HL-60/S4 (cell line): ENCODE measurements around the gene SNX11.

Source experiments
- in situ Hi-C: fragments of 300-500 bp; cut with MboI; formaldehyde crosslinking; loops from 2 replicates; pipeline ENCODE4 v1.14.3; 2022; ENCODE audit warnings: low sequenced_read_pairs

Gene SNX11

GRCh38 chr17:48128400-48128799 lies 20.8 kb downstream of the SNX11 start:
- in situ Hi-C loops: no loop called here

DNA sequence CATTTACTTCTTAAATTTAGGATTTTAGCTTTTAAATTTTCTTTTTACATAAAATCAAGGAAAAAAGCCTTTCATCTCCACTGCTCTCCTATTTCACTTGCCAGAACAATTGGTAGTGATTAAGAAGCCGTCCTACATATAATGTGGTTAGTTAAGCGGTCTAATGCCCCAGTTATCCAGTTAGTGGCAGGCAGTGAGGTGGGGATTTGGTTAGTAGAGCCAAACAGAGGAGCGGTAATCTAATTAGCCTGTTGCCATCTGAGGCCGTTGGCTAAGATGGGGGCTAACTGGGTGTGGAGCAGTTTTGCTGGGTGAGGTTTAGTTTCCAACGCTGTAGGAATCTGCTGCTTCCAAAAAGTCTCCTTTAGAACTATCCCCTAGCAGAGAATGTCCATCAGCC lies 22.4 kb downstream of the SNX11 start:
- in situ Hi-C loops: no loop called here

GRCh38 chr17:48131216-48131824 lies 23.8 kb downstream of the SNX11 start:
- in situ Hi-C loops: no loop called here

DNA sequence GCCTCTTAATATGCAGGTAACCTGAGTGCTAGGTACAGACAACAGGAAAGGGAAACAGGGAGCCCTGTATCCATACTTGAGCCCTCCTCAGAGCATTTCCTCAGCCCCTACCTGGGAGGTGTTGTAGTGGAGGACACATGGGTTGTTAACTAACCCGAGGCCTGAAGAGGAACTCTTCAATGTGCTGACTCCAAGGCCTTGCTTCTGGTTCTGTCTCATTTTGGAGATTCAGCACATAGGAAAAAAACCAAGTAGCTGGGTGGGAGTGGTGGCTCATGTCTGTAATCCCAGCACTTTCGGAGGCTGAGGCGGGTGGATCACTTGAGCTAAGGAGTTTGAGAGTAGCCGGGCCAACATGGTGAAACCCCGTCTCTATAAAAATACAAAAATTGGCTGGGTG lies 24.8 kb downstream of the SNX11 start:
- in situ Hi-C loops: no loop called here

GRCh38 chr17:48134912-48135480 lies 27.4 kb downstream of the SNX11 start:
- in situ Hi-C loops: loop anchor here (5.0 kb wide), 1 partner anchor 108 kb away; no protein-coding TSS in a partner anchor

- in situ Hi-C loops: loop anchor here (5.0 kb wide), 1 partner anchor 110 kb away; no protein-coding TSS in a partner anchor
Observed at GRCh38 chr17:48137656-48138055, 30.1 kb downstream of the SNX11 start.

DNA sequence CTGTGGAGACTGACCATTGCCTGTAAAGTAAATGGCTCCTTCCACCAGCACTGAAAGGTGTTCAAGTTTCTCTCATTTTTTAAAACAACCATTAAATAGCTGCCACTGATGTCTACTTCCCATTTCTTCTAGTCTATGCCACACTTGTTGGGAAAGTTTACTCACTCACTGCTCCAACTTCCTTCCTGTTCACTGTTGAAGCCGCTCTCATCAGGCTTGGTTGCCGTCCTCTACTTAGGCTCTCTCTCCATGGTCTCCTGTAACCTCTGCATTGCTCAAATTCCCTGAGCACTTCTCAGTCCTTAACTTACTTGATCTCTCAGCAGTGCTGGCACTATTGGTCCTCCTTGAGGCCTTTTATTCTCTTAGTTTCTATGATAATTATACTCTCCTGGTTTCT lies 32.4 kb downstream of the SNX11 start:
- in situ Hi-C loops: loop anchor here (5.0 kb wide), 1 partner anchor 113 kb away; no protein-coding TSS in a partner anchor

DNA sequence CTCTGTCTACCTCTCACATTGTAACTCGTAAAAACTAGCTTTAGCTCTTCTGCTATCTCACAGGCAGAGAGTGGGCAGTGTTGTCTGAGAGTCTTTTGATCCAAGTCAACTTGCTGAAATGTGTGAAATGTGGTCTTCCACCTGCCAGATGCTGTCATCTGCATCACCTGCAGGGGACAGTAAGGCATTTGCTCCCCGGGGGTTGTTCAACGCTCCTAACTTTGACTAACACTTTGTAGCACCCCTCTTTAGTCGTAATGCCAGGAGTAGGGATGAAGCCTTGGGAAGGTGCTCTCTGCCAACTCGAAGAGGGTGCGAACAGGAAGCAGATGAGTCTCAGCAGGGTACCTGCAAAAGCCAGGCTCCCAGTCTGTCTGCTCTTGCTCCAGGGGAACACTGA lies 36.1 kb downstream of the SNX11 start:
- in situ Hi-C loops: no loop called here

DNA sequence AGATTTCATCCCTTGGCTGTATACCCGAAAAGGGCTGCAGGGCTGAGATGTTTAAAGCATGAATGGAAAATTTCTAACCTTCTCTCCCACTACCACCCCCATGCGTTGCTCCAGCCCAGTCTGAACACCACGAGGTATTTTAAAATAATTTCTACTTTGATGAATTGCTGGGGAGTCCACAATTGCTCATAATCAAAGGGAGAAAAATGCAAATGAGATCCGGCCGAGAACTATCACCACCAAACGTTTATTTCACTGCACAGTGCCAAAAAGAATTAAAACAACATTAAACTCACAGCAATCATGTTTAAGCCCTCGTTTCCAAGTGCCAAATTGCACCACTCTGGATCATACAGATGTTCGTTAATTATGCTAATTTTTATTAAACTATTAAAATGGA lies 36.7 kb downstream of the SNX11 start:
- in situ Hi-C loops: no loop called here

DNA sequence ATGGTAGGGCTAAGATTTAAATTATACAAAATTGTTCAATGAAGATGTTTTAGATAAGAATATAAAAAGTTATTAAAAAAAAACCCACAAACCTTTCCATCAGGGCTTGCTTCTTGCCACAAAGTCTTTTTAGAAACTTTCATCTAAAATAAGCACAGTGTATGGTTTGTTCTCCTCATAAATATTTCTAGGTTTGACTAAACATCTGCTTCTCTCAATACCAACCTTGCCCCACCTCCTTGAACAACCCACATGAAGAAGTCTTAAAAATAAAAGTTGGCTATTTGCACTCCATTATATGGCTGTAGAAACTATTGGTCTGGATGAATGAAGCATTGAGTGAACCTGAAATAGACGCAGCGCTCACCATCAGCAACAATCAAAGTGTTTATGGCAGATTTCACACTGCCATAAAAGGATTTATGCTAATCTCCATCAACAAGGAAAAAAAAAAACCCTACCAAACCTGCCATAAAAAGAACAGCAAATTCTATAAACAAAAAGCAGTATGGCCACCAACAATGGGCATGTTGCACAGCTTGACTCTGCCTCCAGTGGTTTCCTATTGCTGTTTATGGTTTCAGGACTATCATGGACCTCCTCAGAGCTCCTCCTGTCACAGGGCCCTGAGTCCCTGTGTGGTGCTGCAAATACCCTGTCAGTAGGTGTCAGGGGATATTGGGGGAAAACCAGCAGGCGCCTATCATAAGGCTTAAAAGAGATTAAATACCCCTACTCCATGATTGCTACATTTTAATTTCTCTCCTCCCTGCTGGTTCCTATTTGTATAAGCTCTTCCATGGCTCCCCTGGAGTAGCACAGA lies 37.6 kb downstream of the SNX11 start:
- in situ Hi-C loops: no loop called here

DNA sequence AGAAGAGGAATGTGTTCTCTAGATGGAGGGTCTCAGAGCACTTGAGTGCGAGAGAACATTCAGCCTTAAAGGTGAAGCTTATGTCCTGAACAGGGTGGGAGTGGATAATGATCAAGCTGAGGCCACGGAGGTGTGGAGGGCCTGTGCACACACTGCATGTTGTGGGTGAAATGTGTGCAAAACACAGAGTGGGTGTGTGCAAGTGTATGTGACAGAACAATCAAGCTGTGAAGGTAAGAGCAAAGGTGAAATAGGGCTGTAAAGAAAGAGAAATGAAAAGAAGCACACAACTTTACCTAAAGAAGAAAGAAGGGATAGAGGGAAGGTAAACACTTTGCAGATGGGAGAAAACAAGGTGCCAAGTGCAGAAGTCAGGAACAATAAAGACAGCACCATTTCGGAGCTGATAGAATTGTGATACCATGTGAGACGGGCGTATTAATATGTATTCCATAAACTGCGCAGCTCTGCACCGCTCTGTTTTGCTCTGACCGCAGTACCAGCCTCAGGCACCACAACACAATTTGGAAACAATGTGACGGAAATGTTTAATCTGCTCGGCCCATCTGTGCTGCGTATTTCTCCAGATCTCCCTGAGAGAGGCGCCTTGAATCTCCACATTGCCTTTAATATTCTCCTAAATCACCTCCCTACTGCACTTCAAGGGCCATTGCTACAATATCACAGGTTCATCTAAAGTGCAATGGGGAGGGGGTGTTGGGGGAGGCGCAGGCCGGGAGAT lies 40.6 kb downstream of the SNX11 start:
- in situ Hi-C loops: no loop called here

- in situ Hi-C loops: no loop called here
Observed at GRCh38 chr17:48148854-48149786, 41.6 kb downstream of the SNX11 start.

DNA sequence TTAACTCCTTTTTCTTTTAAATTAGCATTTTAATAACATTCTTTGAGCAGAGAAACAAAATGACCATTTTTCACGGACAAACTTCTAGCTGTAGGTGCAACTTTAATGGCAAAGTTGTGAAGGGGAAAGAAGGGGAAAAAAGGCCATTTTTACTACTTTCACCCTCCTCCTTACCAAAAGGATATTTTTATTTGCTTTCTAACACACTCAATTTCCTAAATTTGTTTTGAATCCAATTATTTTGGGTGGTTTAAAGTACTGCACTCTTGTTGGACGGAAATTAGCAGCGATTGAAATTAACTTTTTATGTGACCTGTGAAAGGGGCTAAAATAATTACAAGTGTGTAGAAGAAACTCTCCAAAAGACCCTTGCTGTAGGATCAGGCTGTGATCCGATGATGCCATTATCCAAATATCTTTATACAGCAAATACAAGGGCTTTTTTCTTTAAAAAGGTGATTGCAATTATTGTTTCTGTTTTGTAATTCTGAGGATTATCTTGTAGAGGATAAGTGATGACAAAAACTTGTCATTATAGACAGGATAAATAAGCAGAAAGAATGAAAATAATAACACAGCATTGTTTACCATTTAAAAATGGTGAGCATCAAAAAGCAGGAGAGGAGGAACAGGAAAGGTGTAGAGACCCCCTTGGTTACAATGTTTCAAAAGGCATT lies 42.4 kb downstream of the SNX11 start:
- in situ Hi-C loops: no loop called here

DNA sequence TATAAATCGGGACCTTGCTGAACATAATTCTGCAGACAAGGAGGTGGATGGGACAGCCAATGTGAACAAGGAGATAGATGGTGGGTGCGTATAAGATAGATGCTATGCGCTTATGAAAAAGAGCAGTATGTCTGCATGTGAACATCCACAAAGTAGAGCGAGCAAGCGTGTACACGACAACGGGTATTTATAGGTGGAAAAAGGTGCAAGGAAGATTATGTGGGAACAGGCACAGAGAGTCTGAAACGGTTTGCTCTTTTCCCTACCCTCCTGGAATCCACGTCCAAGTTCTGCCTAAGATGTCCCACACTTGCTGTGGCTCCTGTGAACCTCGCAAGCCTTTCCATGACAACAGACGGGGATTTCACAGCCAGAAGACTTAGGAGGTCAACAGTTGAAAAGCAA lies 43.0 kb downstream of the SNX11 start:
- in situ Hi-C loops: no loop called here

GRCh38 chr17:48151220-48151619 lies 43.7 kb downstream of the SNX11 start:
- in situ Hi-C loops: no loop called here

- in situ Hi-C loops: no loop called here
Observed at GRCh38 chr17:48152289-48152688, 44.7 kb downstream of the SNX11 start.

DNA sequence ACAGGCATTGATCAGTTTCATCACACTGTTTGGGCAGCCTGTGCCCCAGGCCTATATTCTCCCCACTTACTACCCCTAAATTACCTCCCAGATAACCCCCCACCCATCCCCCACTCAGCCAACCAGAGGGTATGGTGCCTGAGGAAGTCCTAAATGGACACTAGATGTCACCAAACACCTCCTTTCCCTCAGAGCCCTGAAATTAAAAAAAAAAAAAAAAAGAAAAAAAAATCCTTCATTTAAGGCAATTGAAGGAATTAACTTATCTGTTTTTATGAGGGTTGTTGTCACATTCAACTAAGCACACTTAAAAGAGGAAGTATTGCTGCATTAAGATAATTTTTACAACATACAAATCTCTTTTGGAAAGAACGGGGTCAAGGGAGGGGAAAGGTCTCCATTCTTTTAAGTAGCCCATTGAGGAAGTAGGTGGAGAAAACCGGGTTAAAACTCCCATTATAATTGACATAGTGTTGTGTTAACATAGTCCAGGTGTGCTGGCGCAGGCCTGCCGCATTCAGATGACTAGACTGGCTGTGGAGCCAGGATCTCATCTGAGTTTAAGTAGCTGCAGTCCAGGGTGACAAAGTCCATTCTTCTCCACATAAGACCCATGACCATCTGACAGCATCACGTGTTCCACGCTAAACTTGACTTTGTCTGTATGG lies 46.3 kb downstream of the SNX11 start:
- in situ Hi-C loops: no loop called here

DNA sequence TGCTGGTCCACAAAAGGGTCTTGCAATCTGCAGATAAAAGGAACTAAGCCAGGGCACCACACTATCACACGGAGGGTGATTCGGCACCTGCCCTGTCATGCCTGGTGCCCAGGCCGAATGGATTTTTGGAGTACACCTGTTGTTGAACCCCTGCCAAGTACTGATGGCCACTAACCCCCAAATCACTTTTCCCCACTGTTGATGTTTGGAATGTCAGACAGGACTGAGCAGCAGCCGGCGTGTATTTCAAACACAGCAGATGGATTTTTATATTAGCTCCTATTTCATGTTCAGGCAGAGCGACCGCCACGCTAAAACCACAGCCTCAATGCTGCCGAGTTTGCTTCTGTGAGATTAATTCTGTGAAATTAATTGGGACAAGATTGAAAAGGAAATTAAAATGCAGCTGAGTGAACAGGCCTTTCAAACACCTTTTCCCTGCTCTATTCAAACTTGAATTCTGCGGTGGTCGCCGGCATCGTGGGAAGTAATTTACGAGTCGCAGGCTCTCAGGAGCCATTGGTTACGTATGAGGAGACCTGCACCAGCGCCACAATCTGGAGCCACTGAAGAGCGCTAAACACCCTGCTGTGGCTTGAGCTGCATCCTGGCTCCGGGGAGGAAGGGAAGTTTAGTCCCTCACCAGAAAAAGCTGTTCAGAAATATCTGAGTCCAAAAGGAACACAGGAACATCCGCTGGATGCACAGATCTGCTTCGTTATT lies 48.5 kb downstream of the SNX11 start:
- in situ Hi-C loops: no loop called here

GRCh38 chr17:48159232-48159631 lies 51.7 kb downstream of the SNX11 start:
- in situ Hi-C loops: no loop called here
